Neural progenitor cell (in vitro differentiated cells): ENCODE measurements around the gene ADGRV1.

Experiments
- CTCF ChIP-seq: fragments of 200-600 bp; sonication (generic); IDR thresholded peaks from 2 replicates; pipeline ENCODE4 v1.5.1; 2017; ENCODE audit warnings: antibody characterized with exemption, mild to moderate bottlenecking
- EZH2 ChIP-seq: fragments of 200-600 bp; sonication (generic); IDR thresholded peaks from 2 replicates; pipeline ENCODE4 v1.6.1; 2017; ENCODE audit warnings: antibody characterized with exemption, mild to moderate bottlenecking, moderate library complexity
- EZH2phosphoT487 ChIP-seq: fragments of 200-600 bp; sonication (generic); IDR thresholded peaks from 2 replicates; pipeline ENCODE4 v1.6.1; 2017; ENCODE audit warnings: antibody characterized with exemption

GRCh38 chr5:91123901-91124300 lies 565.3 kb downstream of the ADGRV1 start:
- no peak for TF ChIP-seq CTCF
- no peak for TF ChIP-seq EZH2phosphoT487
- TF ChIP-seq EZH2, result no peak
